Neural cell (in vitro differentiated cells): ENCODE data around the gene LCN9. TPM values are rescaled to one million over a fixed set of nuclear protein-coding genes. Genes with fewer than 3 reads are reported as not detected.

Experiments used
- H2AFZ ChIP-seq: fragments of 200-600, 300-800 bp; sonication (generic), shearing (Covaris generic); 2 replicates; pipeline ENCODE4 v1.6.0; 2014; ENCODE audit warnings: low read depth, mild to moderate bottlenecking, antibody characterized with exemption, low read length, moderate library complexity
- H3F3A ChIP-seq: fragments of 200-600 bp; shearing (Covaris generic); 2 replicates; pipeline ENCODE4 v1.6.1; 2016; ENCODE audit warnings: mild to moderate bottlenecking, moderate library complexity, mixed read lengths, antibody characterized with exemption, low read length; ENCODE audit not compliant: insufficient read depth, poor library complexity, severe bottlenecking
- H3K27ac ChIP-seq: fragments of 200-600, 300-800 bp; sonication (generic), shearing (Covaris generic); 2 replicates; pipeline ENCODE4 v1.5.1; 2014; ENCODE audit warnings: mild to moderate bottlenecking, low read length, moderate library complexity
- H3K27me3 ChIP-seq: fragments of 300-800, 200-600 bp; sonication (generic), shearing (Covaris generic); 2 replicates; pipeline ENCODE4 v1.6.0; 2014; ENCODE audit warnings: mild to moderate bottlenecking, low read depth, low read length, moderate library complexity; ENCODE audit not compliant: insufficient read depth
- H3K36me3 ChIP-seq: fragments of 300-800, 200-600 bp; sonication (generic), shearing (Covaris generic); 2 replicates; pipeline ENCODE4 v1.5.1; 2014; ENCODE audit warnings: mild to moderate bottlenecking, antibody characterized with exemption, low read length, moderate library complexity; ENCODE audit not compliant: insufficient read depth
- H3K4me2 ChIP-seq: fragments of 300-800, 200-600 bp; sonication (generic), shearing (Covaris generic); 2 replicates; pipeline ENCODE4 v1.6.0; 2014; ENCODE audit warnings: mild to moderate bottlenecking, low read length
- H3K4me3 ChIP-seq: fragments of 300-800, 200-600 bp; sonication (generic), shearing (Covaris generic); 2 replicates; pipeline ENCODE4 v1.5.1; 2014; ENCODE audit warnings: mild to moderate bottlenecking, low read length, moderate library complexity
- H3K79me2 ChIP-seq: fragments of 200-600 bp; shearing (Covaris generic); replicated peaks from 2 replicates; pipeline ENCODE4 v1.6.0; 2014; ENCODE audit warnings: mild to moderate bottlenecking, low read length, moderate library complexity; ENCODE audit not compliant: insufficient read depth
- H3K9ac ChIP-seq: fragments of 300-800, 200-600 bp; sonication (generic), shearing (Covaris generic); 2 replicates; pipeline ENCODE4 v1.6.1; 2016; ENCODE audit warnings: mild to moderate bottlenecking, low read length, mixed read lengths
- H3K9me2 ChIP-seq: fragments of 200-600 bp; shearing (Covaris generic); 2 replicates; pipeline ENCODE4 v1.6.1; 2016; ENCODE audit warnings: mild to moderate bottlenecking, low read length, mixed read lengths; ENCODE audit not compliant: insufficient read depth
- H3K9me3 ChIP-seq: fragments of 200-600, 300-800 bp; sonication (generic), shearing (Covaris generic); 2 replicates; pipeline ENCODE4 v1.6.1; 2016; ENCODE audit warnings: mild to moderate bottlenecking, mixed run types, low read length, moderate library complexity, mixed read lengths
- H4K20me1 ChIP-seq: fragments of 200-600 bp; shearing (Covaris generic); 2 replicates; pipeline ENCODE4 v1.6.1; 2016; ENCODE audit warnings: mild to moderate bottlenecking, mixed run types; ENCODE audit not compliant: insufficient read depth
- EP300 ChIP-seq: fragments of 450-650 bp; conservative IDR thresholded peaks from 2 replicates; pipeline ENCODE4 v1.6.1; 2014; ENCODE audit warnings: antibody characterized with exemption, mild to moderate bottlenecking, moderate library complexity; ENCODE audit not compliant: poor library complexity, severe bottlenecking
- EZH2 ChIP-seq: fragments of 200-600, 300-800 bp; shearing (Covaris generic), sonication (generic); IDR thresholded peaks from 2 replicates; pipeline ENCODE4 v1.6.1; 2014; ENCODE audit warnings: antibody characterized with exemption, low read length, borderline replicate concordance, mild to moderate bottlenecking; ENCODE audit not compliant: insufficient read depth, poor library complexity, severe bottlenecking
- MXI1 ChIP-seq: fragments of 450-650 bp; conservative IDR thresholded peaks from 2 replicates; pipeline ENCODE4 v1.6.1; 2014; ENCODE audit warnings: antibody characterized with exemption, mild to moderate bottlenecking; ENCODE audit not compliant: poor library complexity, severe bottlenecking
- POLR2AphosphoS5 ChIP-seq: IDR thresholded peaks from 2 replicates; pipeline ENCODE4 v1.6.1; 2012
- RAD21 ChIP-seq: fragments of 450-650 bp; conservative IDR thresholded peaks from 2 replicates; pipeline ENCODE4 v1.6.1; 2014; ENCODE audit warnings: antibody characterized with exemption, mild to moderate bottlenecking, moderate library complexity
- SMC3 ChIP-seq: fragments of 450-650 bp; conservative IDR thresholded peaks from 2 replicates; pipeline ENCODE4 v1.6.1; 2014; ENCODE audit warnings: antibody characterized with exemption, mild to moderate bottlenecking, moderate library complexity; ENCODE audit not compliant: poor library complexity
- TAF1 ChIP-seq: IDR thresholded peaks from 2 replicates; pipeline ENCODE4 v1.6.1; 2012; ENCODE audit warnings: low read depth
- polyA plus RNA-seq: library from polyadenylated mRNA; depleted of rRNA; stranded (reverse); fragments of >200 nt; gene quantifications from 2 replicates; pipeline ENCODE4 v1.2.3, GENCODE V29; 2014
- TF ChIP-seq, protein P1 (sequence below): fragments of 450-650 bp; IDR thresholded peaks from 2 replicates; pipeline ENCODE4 v1.5.1; 2014; ENCODE audit warnings: antibody characterized with exemption, mild to moderate bottlenecking, moderate library complexity; ENCODE audit not compliant: poor library complexity, severe bottlenecking
- TF ChIP-seq, protein P2 (sequence below): IDR thresholded peaks from 2 replicates; pipeline ENCODE4 v1.6.1; 2012; ENCODE audit warnings: borderline replicate concordance

LCN9 gene
- polyA plus RNA-seq, 1 donor from 2014 or later, result 2.5 TPM

DNA sequence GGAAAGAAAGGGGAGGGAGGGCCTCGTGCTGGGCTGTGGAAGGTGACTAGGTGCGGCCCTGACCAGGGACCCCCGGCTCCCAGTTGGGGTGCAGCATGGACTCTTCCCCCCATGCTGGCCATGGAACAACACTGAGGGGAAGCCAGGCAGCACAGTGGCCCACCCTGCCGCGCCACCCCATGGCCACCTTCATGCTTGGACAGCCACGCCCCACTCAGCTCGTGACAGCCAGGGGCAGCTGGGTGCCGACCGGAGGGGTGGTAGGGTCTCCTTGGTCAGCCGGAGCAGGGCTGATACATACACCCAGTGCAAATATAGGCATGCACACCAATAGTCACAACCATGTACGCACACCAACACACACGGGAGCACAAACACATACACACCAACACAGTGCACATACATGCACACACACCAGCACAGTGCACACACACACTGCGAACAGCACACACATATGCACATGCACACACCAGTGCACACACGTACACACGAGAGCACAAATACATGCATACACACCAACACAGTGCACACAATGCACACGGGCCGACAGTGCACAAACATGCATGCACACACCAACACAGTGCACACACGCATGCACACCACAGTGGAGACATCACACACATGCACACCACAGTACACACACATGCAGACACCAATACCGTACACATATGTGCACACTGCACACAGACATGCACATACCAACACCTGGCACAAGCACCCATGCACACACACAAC lies 27.9 kb downstream of the LCN9 start:
- Histone ChIP-seq H3K79me2 (no peaks in the 10 kb centered on the region), H2AFZ (no peak overlapping the region), H3K36me3 (no peaks in the 10 kb centered on the region), H3K27me3 (no peaks in the 10 kb centered on the region), H3K9me3 (no peaks in the 10 kb centered on the region), H3K27ac (no peak overlapping the region), H3K4me2 (no peak overlapping the region), H3K9me2 (no peaks in the 10 kb centered on the region), H3K4me3 (no peak overlapping the region), H3F3A (no peaks in the 10 kb centered on the region), H4K20me1 (no peaks in the 10 kb centered on the region), H3K9ac (no peak overlapping the region)
- TF ChIP-seq MXI1, result no peak
- TF ChIP-seq EZH2, result no peak
- no peak for TF ChIP-seq SMC3
- no peak for TF ChIP-seq EP300
- TF ChIP-seq RAD21, result no peak
- TF ChIP-seq, protein P1, sequence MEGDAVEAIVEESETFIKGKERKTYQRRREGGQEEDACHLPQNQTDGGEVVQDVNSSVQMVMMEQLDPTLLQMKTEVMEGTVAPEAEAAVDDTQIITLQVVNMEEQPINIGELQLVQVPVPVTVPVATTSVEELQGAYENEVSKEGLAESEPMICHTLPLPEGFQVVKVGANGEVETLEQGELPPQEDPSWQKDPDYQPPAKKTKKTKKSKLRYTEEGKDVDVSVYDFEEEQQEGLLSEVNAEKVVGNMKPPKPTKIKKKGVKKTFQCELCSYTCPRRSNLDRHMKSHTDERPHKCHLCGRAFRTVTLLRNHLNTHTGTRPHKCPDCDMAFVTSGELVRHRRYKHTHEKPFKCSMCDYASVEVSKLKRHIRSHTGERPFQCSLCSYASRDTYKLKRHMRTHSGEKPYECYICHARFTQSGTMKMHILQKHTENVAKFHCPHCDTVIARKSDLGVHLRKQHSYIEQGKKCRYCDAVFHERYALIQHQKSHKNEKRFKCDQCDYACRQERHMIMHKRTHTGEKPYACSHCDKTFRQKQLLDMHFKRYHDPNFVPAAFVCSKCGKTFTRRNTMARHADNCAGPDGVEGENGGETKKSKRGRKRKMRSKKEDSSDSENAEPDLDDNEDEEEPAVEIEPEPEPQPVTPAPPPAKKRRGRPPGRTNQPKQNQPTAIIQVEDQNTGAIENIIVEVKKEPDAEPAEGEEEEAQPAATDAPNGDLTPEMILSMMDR, result no peak
- TF ChIP-seq, protein P2, sequence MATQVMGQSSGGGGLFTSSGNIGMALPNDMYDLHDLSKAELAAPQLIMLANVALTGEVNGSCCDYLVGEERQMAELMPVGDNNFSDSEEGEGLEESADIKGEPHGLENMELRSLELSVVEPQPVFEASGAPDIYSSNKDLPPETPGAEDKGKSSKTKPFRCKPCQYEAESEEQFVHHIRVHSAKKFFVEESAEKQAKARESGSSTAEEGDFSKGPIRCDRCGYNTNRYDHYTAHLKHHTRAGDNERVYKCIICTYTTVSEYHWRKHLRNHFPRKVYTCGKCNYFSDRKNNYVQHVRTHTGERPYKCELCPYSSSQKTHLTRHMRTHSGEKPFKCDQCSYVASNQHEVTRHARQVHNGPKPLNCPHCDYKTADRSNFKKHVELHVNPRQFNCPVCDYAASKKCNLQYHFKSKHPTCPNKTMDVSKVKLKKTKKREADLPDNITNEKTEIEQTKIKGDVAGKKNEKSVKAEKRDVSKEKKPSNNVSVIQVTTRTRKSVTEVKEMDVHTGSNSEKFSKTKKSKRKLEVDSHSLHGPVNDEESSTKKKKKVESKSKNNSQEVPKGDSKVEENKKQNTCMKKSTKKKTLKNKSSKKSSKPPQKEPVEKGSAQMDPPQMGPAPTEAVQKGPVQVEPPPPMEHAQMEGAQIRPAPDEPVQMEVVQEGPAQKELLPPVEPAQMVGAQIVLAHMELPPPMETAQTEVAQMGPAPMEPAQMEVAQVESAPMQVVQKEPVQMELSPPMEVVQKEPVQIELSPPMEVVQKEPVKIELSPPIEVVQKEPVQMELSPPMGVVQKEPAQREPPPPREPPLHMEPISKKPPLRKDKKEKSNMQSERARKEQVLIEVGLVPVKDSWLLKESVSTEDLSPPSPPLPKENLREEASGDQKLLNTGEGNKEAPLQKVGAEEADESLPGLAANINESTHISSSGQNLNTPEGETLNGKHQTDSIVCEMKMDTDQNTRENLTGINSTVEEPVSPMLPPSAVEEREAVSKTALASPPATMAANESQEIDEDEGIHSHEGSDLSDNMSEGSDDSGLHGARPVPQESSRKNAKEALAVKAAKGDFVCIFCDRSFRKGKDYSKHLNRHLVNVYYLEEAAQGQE, result no peak
- TF ChIP-seq POLR2AphosphoS5, result no peak
- no peak for TF ChIP-seq TAF1

DNA sequence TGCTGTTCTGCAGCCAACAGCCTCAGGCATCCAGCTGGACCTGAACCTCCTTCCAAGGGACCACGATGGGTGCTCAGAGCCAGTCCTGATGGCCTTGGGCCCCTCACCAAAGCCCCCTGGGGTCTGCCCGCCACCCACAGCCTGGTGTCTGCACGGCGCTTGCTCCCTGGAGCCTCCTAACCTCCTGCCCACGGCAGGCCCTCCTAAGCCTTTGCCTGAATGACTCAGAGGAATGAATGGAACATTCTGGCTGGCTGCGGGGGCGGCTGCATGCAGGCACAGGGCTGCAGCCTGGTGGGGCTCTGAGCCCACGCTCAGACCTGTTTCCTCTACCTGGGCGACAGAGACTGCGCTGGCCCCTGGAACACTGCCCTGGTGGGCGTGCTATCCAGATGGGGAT lies 29.3 kb downstream of the LCN9 start:
- Histone ChIP-seq H3K9ac (no peak overlapping the region), H2AFZ (no peak overlapping the region), H4K20me1 (no peaks in the 10 kb centered on the region), H3K27me3 (no peaks in the 10 kb centered on the region), H3F3A (no peaks in the 10 kb centered on the region), H3K36me3 (no peaks in the 10 kb centered on the region), H3K27ac (no peak overlapping the region), H3K9me3 (no peaks in the 10 kb centered on the region), H3K4me2 (no peak overlapping the region), H3K79me2 (no peaks in the 10 kb centered on the region), H3K4me3 (no peak overlapping the region), H3K9me2 (no peaks in the 10 kb centered on the region)
- no peak for TF ChIP-seq EZH2
- no peak for TF ChIP-seq EP300
- TF ChIP-seq POLR2AphosphoS5, result no peak
